GM21529 (cell line): Measurements from ENCODE around the gene VPS37B.
"Not testable (repeated sequence)": the region's sequence is repeated elsewhere in the genome, so short reads cannot be mapped to it uniquely, and the experiment has no call there.

Experiments used
- ATAC-seq: cut with Tn5 transposase; IDR thresholded peaks from one replicate; pipeline ENCODE4 v1.9.1; 2021; ENCODE audit not compliant: unreplicated experiment

Gene VPS37B, protein sequence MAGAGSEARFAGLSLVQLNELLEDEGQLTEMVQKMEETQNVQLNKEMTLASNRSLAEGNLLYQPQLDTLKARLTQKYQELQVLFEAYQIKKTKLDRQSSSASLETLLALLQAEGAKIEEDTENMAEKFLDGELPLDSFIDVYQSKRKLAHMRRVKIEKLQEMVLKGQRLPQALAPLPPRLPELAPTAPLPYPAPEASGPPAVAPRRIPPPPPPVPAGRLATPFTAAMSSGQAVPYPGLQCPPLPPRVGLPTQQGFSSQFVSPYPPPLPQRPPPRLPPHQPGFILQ

DNA sequence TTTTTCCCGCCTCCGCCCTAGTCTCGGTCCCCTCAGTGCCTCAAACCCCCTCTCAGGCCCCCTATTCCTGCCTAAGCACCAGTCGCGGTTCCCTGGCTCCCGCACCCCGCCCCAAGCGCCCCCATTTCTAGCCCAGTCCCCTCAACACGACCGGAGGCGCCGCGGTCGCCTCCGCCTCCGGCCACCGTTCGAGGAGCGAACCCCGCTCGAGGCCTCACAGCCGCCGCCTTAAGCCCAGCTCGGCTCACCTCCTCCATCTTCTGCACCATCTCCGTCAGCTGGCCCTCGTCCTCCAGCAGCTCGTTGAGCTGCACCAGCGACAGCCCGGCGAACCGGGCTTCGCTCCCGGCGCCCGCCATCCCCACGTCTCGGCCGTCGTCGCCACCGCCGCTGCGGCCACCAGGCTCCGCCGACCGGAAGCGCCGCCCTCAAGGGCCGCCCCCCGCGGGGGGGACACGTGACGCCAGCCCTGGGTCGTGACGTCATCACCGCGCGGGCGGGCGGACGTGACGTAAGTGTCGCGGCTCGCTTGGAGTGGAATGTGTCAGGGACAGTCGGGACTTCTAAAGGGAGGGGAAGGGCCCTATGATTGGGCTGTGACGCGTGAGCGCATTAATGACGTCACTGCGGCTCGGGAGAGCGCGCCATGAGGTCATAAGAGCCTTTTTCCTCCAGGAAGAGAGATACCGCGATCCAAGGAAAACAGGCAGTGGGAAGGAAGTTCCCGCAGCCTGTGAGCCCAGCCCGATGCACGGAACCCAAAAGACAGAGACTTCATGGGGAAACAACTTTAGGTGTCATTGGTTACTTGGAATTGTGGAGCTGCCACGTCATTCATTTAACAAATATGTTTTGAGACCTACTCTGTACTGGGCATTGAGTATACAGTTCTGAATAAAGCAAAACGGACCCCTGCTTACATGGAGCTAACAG, at the start of gene VPS37B:
VPS37B (minus strand) TSS at position 421 of the 933 bp plus-strand sequence; CDS start at position 359, 62 bp downstream.
- no peak for ATAC-seq

DNA sequence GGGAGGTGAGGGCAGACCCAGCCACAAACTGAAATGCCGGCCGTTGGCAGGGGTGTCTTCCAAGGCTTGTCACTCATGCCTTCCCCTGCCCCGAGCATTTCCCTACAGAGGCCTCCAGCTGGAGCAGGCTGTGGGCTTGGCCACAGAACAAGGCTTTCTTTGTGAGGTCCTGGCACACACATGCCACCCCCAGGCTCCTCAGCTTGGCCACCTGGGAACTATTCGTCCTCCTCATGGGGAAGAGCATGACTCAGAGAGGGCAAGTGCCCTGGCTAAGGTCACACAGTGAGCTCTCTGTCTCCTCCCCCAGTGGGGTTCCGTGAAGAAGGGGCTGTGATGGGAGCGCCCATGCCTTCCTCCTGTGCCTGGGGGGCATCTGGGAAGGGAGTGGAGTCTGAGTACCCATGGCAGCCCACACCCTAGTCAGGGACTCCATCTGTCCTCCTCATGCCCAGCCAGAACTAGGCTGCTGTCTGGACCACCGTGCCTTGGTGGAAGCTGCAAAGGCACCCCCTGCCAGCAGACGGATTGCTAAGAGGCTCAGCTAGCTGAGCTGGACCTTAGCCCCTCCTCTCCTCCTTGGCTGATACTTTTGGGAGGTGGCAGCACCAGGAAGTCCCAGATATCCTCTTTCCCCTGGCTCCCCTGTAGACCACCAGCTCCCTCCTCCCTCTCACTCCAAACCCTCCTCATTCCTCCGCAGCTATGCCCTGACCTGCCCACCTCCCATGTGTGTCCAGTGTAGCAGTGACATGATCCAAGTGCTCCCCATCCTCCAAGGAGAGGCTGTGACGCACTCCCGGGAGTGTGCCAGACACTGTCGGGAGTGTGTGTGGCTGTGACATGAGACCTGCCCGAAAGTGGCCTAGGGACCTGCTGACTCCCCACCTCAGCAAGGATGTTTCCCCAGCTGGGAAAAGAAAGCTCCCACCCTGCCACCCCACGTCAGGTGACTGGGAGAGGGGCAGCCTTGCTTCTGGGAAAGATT, 49.0 kb upstream of the VPS37B start:
- ATAC-seq = no peak

DNA sequence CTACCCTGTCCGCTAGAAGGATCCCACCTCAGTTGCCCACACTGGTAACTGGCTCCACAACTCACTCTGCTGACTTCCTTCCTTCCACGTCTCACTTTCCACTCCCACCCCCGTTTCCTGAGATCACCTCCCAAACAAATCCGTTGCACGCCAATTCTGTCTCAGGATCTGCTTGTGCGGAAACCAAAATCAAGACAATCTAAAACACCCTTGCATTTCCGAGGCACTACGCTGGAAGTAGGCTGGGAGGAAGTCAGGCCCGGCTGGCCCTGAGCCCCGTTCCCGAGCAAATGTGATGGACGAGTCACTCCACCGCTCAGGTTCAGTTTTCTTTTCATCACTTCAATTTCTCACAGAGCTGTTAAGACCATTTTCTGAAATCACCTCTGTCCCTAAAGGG, 47.3 kb upstream of the VPS37B start:
- no peak for ATAC-seq

DNA sequence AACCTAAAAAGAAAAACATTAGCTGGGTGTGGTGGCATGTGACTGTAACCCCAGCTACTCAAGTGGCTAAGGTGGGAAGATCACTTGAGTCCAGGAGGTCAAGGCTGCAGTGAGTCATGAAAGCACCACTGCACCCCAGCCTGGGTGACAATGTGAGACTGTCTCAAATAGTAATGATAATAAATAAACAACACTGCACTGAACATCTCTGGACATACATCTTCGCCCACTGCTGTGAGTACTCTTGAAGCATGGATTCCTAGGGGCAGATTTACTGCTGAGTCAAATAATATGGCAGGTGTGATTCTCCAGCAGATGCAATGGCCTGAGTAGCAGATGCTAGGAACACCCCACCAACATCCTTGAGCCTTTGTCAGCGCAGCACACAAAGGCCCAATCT, 46.7 kb upstream of the VPS37B start:
- ATAC-seq = no peak

DNA sequence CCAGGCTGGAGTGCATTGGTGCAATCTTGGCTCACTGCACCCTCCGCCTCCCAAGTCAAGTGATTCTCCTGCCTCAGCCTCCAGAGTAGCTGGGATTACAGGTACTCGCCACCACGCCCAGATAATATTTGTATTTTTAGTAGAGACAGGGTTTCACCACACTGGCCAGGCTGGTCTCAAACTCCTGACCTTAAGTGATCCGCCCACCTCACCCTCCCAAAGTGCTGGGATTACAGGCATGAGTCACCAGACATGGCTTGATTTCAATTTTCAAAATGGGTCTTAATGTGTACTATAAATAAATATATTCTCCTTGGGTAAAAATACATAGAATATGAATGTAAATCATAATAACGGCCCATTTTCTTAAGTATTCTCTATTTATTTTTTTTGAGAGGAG, 45.4 kb upstream of the VPS37B start:
- ATAC-seq = not testable (repeated sequence)

DNA sequence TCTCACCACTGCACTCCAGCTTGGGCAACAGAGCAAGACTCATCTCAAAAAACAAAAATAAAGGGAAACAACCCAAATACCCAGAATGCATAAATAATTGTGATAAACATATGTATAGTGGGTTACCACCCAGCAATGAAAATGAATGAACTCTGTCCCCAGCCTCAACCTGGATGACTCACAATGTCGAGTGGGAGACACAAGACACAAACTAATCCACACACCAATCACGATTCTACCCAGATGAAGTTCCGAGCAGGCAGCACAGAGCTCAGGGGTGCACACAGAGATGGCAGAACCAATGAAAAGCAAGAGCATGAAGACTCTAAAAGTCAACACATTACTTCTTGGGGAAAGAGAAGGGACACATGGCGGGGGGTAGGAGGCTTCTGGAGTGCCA, 43.2 kb upstream of the VPS37B start:
- ATAC-seq = no peak

DNA sequence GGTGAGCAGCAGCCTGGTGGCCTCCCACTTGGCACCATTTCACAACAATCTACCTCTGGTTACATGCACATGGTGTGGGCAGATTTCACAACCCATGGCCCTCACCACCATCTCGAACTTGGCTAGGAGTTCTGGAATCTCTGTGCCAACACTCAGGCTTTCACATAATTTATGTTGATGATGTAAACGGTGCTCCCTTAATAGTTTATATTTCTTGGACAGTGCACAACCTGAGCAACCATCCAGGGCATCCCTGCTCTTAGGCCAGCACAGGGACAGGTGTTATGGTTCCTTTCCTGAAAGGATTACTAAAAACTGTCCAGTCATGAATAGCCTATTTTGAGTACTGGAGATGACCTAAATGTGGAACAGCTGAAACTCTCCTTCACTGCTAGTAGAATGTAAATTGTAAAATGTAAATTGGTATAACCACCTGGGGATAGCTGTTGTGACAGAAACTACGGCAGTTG, 41.7 kb upstream of the VPS37B start:
- no peak for ATAC-seq

DNA sequence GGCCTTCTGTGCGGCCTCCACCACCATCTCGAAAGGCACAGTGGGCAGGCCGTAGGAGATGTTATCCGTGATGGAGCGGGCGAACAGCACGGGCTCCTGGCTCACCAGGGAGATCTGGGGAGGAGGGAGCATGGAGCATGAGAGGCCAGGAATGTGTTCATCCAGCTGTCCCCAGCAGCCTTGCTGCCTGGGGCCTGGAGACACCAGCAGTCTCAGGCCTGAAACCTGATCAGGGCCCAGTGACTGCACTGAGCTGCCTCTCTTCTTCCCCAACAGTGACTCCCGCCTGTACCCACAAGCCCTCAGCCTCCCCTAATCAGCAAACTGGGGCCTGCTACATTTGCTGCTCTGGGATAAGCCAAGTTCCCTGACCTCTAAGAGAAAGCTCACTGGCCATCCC, 39.4 kb upstream of the VPS37B start:
- ATAC-seq = no peak

DNA sequence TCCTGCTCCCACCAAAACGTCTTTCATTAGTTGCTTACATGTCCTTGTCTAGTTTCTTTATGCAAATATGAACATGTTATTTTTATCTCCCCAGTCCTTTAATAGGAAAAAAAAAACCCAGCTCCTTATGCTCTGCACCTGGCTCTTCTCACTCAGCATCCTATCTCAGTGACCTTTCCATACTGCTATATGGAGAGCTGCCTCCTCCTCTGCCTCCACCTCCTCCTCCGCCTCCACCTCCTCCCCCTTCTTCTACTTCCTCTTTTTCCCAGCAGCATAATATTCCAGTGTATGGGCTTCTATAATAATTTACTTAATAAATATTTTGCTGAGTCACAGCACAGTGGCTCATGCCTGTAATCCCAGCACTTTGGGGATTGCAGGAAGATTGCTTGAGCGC, 38.8 kb upstream of the VPS37B start:
- ATAC-seq = peak; percentile 65

DNA sequence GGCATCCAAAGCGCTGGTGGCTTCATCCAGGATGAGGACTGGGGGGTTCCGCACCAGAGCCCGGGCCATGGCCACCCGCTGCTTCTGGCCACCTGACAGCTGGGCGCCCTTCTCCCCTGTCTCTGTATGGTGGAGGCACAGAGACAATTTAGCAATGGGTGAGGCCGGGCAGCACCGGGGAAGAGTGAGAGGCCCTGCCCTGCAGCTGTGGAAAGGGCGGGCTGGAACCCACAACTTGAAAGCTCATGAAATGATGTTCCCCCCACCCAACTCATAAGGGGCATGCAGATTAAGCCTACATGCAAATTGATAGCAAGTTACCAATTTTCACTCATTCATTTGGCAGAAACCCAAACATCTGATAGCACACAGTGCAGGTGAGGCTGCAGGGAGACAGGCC, 36.3 kb upstream of the VPS37B start:
- no peak for ATAC-seq

DNA sequence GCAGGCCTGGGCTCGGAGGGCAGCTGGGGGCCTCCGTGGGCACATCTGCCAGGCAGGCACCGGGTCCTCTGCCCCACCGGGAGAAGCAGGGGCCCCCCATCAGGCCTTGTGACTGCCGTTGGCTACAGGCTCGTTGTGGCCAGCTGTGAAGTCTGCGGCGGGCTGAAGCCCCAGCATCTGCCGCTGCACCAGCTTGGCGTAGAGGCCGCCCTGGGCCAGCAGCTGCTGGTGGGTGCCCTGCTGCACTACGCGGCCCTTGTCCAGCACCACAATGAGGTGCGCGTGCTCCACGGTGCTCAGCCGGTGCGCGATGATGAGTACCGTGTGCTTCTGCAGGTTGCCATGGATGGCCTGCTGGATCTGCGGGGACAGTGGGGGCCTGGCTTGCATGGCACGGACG, 33.9 kb upstream of the VPS37B start:
- no peak for ATAC-seq

DNA sequence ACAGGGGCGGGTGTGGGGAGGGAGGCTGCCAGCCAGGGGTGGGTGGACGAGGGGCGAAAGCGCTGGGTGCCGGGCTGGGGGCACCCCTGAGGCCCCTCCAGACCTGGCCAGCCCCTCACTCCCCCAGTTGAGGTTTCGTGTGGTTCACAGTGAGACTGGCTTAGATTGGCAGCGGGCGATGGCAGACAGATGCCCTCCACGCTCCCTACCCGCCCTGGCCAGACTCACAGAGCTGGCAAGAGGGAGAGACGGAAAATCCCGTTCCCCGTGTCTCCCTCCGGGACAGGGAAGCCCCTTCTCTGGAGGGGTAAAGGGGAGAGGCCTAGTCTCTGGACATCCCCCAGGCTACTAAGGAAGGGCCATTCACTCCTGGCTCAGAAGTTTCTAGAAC, 33.2 kb upstream of the VPS37B start:
- ATAC-seq = no peak

DNA sequence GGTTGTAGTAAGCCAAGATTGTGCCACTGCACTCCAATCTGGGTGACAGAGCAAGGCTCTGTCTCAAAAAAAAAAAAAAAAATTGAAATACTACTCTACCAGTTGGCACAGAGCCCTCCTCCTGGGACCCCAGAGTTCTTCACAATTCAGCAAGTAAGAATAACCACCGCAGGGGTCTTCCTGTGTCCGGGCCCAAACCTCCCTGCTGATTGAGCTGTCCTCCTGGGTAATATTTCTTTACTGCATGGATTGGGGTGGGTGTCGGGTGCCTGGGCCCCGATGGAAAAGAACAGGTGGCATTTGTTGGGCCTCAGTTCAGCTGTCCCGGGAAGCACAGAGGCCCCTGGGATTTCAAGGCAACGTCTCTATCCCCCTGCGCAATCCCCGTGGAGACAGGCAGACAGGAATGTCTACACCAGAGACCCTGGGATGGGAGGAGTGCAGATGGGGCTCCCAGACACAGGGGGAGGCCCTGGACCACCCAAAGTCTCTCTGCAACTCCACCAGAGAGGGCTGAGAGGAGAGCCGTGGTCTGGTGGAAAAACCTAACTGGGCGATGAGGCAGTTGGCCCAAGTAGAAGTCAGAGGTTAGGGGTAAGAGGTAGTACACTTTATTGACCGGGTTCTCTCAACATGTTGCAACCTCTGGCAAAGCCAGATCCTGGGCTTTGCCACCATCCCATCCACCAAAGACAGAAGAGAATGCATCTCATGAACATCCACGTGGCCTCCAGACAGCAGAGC, 32.7 kb upstream of the VPS37B start:
- no peak for ATAC-seq

DNA sequence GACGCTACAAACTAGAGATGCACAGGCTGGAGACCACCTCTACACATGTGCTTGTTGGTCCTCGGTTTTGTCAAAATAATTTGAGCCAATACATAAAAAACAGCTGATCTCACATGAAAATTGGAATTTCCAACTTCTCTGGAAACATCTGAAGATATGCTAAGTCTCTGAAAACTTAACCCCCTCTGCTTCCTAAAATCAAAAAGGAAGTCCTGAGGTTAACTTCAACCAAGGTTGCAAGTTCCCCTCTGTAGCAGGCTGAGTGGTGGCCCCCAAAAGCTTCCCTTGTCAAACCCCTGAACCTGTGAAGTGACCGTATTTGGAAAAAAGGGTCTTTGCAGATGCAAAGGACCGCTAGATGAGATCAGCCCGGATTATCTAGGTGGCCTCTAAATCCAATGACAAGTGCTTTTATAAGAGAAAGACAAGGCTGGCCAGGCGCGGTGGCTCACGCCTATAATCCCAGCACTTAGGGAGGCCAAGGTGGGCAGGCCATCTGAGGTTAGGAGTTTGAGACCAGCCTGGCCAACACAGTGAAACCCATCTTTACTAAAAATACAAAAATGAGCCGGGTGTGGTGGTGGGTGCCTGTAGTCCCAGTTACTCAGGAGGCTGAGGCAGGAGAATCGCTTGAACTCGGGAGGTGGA, 32.0 kb upstream of the VPS37B start:
- no peak for ATAC-seq

DNA sequence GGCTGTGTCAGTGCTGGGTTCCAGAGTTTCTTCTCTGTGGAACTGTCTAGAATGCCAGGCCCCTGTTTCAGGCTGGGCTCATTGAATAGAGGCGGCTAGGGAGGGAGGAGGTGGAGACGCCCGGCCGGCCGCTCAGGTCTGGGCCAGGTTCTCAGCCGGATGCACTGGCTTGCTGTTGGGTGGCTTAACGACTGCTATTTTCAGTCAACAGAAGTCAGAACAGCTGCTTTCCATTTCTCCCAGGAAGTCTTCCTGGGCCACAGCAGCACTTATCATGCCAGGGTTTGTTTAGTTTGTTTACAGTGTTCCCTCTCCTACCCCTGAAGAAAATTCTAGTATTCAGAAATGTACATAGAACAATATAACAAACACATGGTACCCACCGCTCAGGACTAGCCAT, 26.0 kb upstream of the VPS37B start:
- no peak for ATAC-seq

DNA sequence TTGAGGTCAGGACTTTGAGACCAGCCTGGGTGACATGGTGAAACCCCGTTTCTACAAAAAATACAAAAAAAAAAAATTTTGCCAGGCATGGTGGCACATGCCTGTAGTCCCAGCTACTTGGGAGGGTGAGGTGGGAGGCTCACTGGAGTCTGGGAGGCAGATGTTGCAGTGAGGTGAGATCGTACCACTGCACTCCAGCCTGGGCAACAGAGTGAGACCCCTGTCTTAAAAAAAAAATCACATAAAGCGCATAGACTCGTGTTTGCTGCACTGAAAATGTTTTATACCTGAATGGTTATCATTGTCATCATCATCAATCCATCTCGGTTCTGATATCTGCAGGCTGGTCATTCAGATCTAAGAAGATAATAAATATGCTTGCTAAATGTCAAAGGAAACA, 24.8 kb upstream of the VPS37B start:
- no peak for ATAC-seq

DNA sequence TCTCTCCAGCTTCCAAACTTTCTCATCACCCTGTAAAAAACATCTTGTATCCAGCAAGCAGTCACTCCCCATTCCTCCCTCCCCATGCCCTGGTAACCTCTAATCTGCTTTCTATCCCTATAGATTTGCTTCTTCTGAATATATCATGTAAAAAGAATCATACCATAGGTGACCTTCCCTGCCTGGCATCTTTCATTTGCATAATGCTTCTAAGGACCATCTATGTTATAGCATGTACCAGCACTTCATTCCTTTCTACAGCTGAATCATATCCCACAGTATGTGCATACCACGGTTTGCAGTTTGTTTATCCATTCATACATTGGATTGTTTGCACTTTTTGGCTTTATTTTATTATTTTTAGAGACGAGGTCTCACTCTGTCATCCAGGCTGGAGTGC, 22.9 kb upstream of the VPS37B start:
- ATAC-seq = no peak

DNA sequence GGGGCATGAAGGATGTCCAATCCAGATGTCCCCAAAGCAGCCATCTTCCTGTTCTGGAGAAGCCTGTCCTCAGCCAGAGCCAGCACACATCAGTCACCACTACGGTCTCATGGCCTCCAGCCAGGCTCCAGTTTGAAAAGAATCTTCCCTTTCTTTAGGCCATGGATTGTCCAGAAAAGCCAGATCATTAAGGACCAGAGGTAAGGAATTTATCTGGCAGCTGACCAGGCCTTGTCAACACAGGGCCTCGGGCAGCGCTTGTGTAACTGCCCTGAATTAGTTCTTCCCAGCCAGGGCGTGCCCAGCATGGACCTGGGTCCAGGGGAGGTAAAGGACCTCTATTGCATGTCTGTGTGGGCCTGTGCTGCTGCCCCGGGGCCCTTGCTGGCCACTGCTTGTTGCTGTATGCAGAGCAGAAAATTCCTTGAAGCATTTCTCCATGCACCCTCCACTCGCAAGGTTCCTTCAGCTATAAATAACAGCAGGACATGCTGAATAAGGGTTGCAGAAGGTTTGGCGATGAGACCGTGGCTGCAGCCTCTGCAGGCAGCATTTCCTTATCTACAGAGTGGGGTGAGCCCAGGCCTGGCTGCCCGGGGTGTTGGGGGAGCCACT, 21.7 kb upstream of the VPS37B start:
- no peak for ATAC-seq
